ENCODE measurements around the gene EPM2AIP1. TPM values are rescaled to one million over a fixed set of nuclear protein-coding genes. Genes with fewer than 3 reads are reported as not detected.
"Not testable (repeated sequence)": the region's sequence is repeated elsewhere in the genome, so short reads cannot be mapped to it uniquely, and the experiment has no call there.

Gene EPM2AIP1
- total RNA-seq, 2 donors from 2014 or later = 15.3 to 17.1 TPM

DNA sequence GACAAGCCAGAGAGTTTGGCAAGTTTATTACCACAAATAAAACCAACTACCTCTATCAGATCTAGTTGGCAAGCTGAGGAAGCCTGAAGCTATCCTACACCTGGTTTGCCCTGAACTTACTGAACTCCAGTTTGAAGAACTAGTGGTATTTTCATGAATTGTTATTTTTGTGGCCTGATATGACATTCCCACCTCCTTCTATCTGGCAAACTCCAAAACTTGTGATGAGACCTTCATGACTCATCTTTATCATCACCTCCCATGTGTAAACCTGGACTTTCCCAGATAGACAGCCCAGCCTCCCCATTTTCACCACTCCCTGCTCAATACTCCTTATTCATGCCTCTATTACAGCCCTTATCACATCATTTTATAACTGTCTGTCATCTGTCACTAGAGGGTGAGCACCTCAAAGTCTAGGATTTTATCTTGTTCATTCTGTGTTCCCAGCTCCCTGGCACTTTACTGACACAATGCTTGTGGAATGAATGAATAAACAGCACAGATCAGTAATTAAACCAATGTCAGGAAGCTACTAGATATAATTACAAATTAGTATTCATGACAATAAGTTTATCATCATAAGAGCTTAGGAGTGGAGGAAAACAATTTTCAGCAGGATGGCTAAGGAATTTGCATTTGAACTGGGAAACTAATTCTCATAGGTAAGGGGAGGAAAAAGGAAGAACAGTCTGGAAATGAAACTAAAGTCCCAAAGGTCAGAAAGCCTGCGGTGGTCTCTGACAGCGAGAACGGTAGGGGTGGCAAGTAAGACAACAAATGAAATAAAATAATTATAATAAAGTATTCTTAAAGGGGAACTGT is 34.9 kb downstream of the EPM2AIP1 start:
- ATAC-seq (peak; percentile 62 to 93), DNase-seq (no peak)
- intact Hi-C loops (cut with DNase I) = loop anchor here (2.0 to 5.0 kb wide), 3 partner anchors 51 to 231 kb away; no protein-coding TSS in a partner anchor

- intact Hi-C loops (cut with DNase I) = loop anchor here (5.0 kb wide), 2 partner anchors 50 to 230 kb away; no protein-coding TSS in a partner anchor
- ATAC-seq (no peak), DNase-seq (no peak)
These were observed 35.9 kb downstream of the EPM2AIP1 start for GRCh38 chr3:36957063-36957462.

DNA sequence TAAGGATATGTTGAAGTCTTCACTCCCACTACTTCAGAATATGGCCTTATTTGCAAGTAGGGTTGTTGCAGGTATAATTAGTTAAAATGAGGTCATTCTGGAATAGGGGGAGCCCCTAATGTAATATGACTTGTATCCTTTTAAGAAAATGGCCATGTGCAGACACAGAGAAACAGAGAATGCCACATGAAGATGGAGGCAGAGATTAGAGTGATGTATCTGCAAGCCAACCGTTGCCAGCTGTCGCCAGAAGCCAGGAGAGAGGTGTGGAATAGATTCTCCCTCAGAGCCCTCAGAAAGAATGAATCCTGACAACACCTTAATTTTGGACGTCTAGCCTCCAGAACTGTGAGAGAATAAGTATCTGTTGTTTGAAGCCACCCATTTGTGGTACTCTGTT is 36.8 kb downstream of the EPM2AIP1 start:
- intact Hi-C loops (cut with DNase I) = loop anchor here (5.0 kb wide), 2 partner anchors 49 to 229 kb away; no protein-coding TSS in a partner anchor

DNA sequence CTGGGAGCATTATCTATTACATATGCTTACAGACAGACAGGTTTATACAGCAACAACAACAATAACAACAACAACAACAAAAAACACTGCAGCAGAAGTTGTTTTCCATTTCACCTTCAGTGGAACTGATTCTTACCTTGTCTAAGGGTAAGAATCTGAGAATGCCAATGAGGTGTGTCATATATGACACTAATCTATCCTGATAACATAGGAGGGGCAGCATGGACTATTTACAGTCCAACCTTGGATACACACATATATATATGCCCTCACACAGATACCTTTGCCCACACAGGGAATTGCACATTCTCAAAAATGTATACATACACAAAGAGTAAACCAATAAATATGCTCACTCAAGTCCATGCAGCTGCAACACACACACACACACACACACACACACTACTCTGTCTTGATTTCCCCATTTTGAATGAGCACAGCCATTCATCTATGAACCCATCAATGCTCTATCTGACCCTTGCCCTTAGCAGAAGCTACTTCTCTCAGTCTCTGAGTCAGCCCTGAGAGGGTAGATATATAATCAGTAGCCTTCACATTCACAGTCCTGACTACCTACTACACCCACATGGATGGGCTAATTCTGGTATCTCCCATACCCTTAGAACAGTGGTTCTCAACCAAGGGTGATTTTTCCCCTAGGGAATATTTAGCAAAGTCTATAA is 38.3 kb downstream of the EPM2AIP1 start:
- intact Hi-C loops (cut with DNase I) = loop anchor here (5.0 kb wide), 2 partner anchors 47 to 227 kb away; no protein-coding TSS in a partner anchor
- no peak for DNase-seq
- peak in 1 of 2 donors; percentile 17 for ATAC-seq

More for the DNA sequence above, 36.8 kb downstream of the EPM2AIP1 start:
- no peak for ATAC-seq
- no peak for DNase-seq

DNA sequence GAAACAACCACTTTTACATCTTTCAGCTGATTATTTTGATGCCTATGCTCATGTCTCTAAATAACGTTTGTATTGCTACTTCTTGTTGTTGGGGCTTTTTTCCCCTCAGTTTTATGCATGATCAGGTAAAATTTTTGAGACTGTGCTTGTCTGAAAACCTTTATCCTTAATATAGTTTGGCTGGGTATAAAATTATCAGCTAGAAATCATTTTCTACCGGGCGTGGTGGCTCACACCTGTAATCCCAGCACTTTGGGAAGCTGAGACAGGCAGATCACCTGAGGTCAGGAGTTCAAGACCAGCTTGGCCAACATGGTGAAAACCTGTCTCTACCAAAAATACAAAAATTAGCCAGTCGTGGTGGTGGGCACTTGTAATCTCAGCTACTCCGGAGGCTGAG is 45.1 kb downstream of the EPM2AIP1 start:
- not testable (repeated sequence) for ATAC-seq, DNase-seq
- intact Hi-C loops (cut with DNase I) = loop anchor here in 1 of 2 donors (10.0 kb wide), 1 partner anchor 213 kb away; no protein-coding TSS in a partner anchor

DNA sequence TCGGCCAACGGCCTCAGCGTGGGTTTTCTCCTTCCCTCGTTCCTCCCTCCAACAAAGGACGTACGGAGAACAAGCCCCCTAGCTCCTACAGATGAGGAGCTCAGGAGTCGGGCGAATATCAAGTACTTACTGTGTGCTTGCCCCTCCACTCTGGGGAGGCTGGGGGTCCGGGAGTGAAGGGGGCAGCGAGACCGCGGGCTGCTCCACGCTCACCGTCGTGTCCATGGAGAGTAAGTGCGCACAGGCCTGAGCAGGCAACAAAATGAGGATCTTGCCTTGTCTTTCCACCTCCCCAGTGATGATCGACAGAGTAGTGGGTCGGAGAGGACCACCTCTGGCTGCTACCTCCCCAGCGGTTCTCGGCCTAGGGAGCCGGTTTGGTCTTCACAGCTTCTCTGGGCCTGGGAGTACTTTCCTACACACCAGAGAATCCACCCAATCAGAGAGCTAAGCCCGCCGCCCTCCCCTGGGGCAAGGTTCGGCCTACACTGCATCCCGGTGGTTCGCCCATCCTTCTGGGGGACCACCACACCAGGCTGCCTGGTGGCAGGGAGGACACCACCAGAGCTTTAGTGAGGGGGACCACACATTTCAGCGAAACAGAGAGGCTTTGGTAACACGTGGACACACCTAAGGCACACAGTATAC is 47.5 kb downstream of the EPM2AIP1 start:
- DNase-seq (no peak), ATAC-seq (no peak)
- intact Hi-C loops (cut with DNase I) = loop anchor here in 1 of 2 donors (10.0 kb wide), 1 partner anchor 211 kb away; no protein-coding TSS in a partner anchor

DNA sequence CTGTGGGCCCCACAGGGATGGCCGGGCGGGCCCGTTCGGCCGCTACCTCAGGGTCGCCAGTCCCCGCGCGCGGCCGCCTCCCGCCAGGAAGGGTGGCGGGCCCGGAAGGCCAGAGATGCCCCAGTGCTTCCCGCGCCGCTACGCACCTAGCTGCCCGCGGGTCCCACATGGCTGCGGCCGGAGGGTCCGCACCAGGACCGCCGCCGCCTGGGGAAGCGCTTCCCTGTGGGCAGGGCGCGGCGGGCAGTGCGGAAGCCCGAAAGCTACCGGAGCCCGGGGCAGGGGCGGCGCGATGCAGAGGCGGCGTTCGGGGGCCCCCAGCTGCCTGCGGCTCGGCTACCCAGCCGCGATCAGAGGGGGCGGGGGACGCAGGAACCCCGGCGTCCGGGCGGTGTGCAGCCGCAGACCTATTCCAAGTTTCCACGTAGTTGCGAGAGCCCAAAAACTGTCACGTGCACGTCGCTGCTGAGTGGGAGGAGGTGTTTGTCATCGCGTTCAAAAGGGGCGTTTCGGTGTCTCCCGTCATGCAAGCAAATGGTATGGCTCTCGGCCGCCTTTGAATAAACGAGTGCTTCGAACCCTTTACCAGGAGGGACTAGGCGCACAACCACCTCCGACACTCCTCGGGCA is 48.2 kb downstream of the EPM2AIP1 start, which contains the start of gene TRANK1:
TSS of gene TRANK1 (minus strand) at position 414 of the 630 bp plus-strand sequence. CDS start at position 169, 245 bp downstream.
- intact Hi-C loops (cut with DNase I) = loop anchor here in 1 of 2 donors (10.0 kb wide), 1 partner anchor 210 kb away; no protein-coding TSS in a partner anchor
- DNase-seq = peak; percentile 78
- ATAC-seq = peak; percentile 72 to 74

DNA sequence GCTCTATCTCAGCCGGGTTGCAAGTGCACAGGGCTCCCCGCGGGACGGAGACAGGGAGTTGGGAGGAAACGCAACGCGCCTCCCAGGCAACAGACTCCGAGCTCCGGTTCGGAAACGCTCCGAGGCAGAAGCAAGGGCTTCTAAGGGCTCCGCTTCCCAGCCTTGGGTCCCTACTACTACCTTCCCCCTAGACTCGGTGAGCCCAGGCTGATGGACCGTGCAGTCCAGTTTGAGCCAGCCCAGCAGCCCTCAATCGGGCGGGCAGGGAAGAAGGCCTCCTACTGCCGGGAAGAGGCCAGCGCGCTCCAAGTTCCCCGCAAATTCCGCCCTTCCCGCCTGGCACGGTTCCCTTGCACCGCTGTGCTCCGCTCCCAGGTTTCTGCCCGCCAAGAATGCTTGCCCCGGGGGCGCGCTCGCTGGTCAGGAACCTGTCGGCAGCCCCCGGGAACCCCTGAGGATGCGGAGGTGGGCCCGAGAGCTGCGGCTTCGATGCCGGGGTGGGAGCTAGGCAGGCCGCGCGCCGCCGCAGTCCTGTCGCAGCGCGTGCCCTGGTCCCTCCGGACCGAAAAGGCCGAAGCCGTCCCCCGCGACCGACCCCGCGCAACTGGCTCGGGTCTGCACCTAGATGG is 48.8 kb downstream of the EPM2AIP1 start:
- ATAC-seq = peak; percentile 77 to 86
- peak; percentile 67 for DNase-seq
- intact Hi-C loops (cut with DNase I) = loop anchor here in 1 of 2 donors (10.0 kb wide), 1 partner anchor 209 kb away; no protein-coding TSS in a partner anchor

GRCh38 chr3:36943601-36944000 is 49.3 kb downstream of the EPM2AIP1 start:
- intact Hi-C loops (cut with DNase I) = loop anchor here in 1 of 2 donors (10.0 kb wide), 1 partner anchor 209 kb away; no protein-coding TSS in a partner anchor
- DNase-seq = no peak
- no peak for ATAC-seq

DNA sequence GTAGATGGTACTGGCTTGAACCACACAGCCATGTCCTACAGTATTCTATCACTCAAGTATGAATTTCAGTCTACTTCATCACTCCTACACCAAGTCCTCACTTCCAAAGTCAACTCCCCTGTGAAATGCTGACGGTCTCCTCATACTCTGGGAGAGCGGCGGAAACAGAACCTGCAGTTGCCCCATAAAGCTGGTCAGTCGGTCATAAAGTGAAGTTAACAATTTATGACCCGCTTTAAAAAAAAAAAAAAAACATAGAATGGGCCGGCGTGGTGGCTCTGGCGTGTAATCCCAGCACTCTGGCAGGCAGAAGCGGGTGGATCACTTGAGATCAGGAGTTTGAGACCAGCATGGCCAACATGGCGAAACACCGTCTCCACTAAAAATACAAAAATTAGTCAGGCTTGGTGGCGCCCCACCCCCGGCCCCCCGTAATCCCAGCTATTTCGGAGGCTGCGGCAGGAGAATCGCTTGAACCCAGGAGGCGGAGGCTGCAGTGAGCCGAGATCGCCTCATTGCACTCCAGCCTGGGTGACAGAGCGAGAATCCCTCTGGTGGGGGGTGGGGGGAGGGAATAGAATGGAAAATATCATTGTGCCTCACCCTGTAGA is 50.2 kb downstream of the EPM2AIP1 start:
- intact Hi-C loops (cut with DNase I) = loop anchor here in 1 of 2 donors (10.0 kb wide), 1 partner anchor 208 kb away; no protein-coding TSS in a partner anchor
- ATAC-seq = no peak
- DNase-seq = no peak

DNA sequence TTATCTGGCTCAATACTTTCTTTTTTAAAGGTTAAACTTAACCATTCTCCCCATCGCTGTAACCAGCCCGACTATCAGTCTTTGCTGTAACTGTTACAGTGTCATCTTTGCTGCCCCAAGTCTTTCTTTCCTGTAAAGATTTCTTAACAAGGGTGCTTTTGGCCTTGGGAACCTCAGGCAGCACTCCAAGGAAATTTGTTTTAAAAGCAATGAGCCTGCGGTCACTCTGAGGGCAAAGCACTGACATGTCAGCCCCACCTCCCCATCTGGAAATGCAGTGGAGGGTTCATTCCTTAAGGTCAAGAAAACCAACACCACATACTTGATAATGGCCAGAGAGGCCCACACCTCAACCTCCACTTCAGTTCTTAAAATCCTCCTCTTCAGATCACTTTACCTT is 51.3 kb downstream of the EPM2AIP1 start:
- no peak for ATAC-seq
- intact Hi-C loops (cut with DNase I) = loop anchor here in 1 of 2 donors (10.0 kb wide), 1 partner anchor 207 kb away; no protein-coding TSS in a partner anchor
- no peak for DNase-seq

DNA sequence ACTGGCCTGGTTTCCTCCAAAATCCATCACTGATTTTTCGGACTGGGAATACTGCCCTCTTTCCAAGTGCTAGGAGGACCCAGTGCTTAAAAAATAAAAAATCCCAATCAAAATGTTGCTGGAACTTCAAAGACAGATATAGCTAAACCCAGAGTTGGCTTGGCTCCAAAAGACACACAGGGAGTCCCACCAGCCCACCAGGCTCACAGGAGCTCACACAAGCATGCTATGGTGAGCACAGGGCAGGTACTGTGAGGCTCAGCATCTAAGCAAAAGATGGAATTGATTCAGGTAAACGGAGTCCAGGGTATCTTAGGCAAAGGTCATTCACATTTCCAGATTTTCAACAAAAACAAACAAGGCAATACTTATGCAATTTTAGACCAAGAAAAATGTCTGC is 51.8 kb downstream of the EPM2AIP1 start:
- DNase-seq (no peak), ATAC-seq (no peak)
- intact Hi-C loops (cut with DNase I) = loop anchor here in 1 of 2 donors (10.0 kb wide), 1 partner anchor 206 kb away; no protein-coding TSS in a partner anchor

- DNase-seq (no peak), ATAC-seq (no peak)
- intact Hi-C loops (cut with DNase I) = no loop called here
These were observed 55.4 kb downstream of the EPM2AIP1 start for GRCh38 chr3:36937492-36937891.

Data from left cardiac atrium (tissue), 4 donors.